ENCODE measurements around the gene CEP350.

The CEP350 gene

DNA sequence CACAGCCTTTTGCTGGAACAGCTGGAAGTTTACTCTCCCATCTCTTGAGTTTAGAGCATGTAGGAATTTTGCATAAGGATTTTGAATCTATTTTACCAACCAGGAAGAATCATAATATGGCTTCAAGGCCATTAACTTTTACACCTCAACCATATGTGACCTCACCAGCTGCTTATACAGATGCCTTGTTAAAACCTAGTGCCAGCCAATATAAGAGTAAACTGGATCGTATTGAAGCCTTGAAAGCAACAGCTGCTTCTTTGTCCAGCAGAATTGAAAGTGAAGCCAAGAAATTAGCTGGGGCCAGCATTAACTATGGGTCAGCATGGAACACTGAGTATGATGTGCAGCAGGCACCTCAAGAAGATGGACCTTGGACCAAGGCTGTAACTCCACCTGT, 65.4 kb downstream of the CEP350 start:
- Histone ChIP-seq H3K9me3 (ENCODE audit: low read length) (no peaks in the 10 kb centered on the region), H3K36me3 (ENCODE audit: insufficient read depth, low read length) (peaks cover 82% of the 10 kb centered on the region), H3K9me2 (ENCODE audit: low read depth, low read length) (no peaks in the 10 kb centered on the region; the same call in 1 of the 2 replicates), H3K4me2 (ENCODE audit: low read length) (no peak overlapping the region), H4K20me1 (ENCODE audit: insufficient read depth, low read length) (no peaks in the 10 kb centered on the region), H3K4me1 (ENCODE audit: insufficient read depth, low read length, severe bottlenecking) (no peaks in the 10 kb centered on the region), H3K79me2 (ENCODE audit: insufficient read depth, low read length) (no peaks in the 10 kb centered on the region), H3K9ac (ENCODE audit: low read length) (no peak overlapping the region), H3K27me3 (ENCODE audit: insufficient read depth, low read length) (no peaks in the 10 kb centered on the region), H2AFZ (ENCODE audit: low read length) (no peak overlapping the region), H3K27ac (ENCODE audit: low read depth, low read length, poor library complexity, severe bottlenecking) (no peak overlapping the region), H3F3A (ENCODE audit: insufficient read depth, low read length) (no peaks in the 10 kb centered on the region), H3K4me3 (ENCODE audit: low read depth, low read length, poor library complexity, severe bottlenecking) (no peak overlapping the region)
- TF ChIP-seq CTCF (IDR thresholded peaks at IDR 0.05; ENCODE audit: low read length) = no peak
- TF ChIP-seq EZH2 (IDR thresholded peaks at IDR 0.05; ENCODE audit: borderline replicate concordance, low read length) = no peak

DNA sequence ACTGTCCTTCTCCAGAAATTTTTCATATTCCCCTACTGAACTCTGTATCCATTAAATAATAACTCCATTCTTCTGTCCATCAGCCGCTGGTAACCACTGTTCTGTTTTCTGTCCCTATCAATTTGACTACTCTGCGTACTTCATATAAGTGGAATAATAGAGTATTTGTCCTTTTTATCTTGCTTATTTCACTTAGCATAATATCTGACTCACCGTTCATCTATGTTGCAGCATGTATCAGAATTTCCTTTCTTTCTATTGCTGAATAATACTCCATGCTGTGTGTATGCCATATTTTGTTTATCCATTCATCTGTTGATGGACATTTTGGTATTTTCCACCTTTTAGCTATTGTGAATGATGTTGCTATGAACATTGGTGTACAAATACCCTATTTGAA, 71.9 kb downstream of the CEP350 start:
- Histone ChIP-seq H3K9me2 (ENCODE audit: low read depth, low read length) (no peaks in the 10 kb centered on the region; the same call in 1 of the 2 replicates), H3K79me2 (ENCODE audit: insufficient read depth, low read length) (no peaks in the 10 kb centered on the region), H3K4me1 (ENCODE audit: insufficient read depth, low read length, severe bottlenecking) (no peaks in the 10 kb centered on the region), H3F3A (ENCODE audit: insufficient read depth, low read length) (no peaks in the 10 kb centered on the region), H4K20me1 (ENCODE audit: insufficient read depth, low read length) (no peaks in the 10 kb centered on the region), H3K27me3 (ENCODE audit: insufficient read depth, low read length) (no peaks in the 10 kb centered on the region), H3K9me3 (ENCODE audit: low read length) (no peaks in the 10 kb centered on the region), H3K9ac (ENCODE audit: low read length) (no peak overlapping the region), H3K4me3 (ENCODE audit: low read depth, low read length, poor library complexity, severe bottlenecking) (no peak overlapping the region), H3K36me3 (ENCODE audit: insufficient read depth, low read length) (peaks cover 60% of the 10 kb centered on the region), H3K4me2 (ENCODE audit: low read length) (no peak overlapping the region), H2AFZ (ENCODE audit: low read length) (no peak overlapping the region), H3K27ac (ENCODE audit: low read depth, low read length, poor library complexity, severe bottlenecking) (no peak overlapping the region)
- TF ChIP-seq EZH2 (IDR thresholded peaks at IDR 0.05; ENCODE audit: borderline replicate concordance, low read length) (no peak), CTCF (IDR thresholded peaks at IDR 0.05; ENCODE audit: low read length) (no peak)

DNA sequence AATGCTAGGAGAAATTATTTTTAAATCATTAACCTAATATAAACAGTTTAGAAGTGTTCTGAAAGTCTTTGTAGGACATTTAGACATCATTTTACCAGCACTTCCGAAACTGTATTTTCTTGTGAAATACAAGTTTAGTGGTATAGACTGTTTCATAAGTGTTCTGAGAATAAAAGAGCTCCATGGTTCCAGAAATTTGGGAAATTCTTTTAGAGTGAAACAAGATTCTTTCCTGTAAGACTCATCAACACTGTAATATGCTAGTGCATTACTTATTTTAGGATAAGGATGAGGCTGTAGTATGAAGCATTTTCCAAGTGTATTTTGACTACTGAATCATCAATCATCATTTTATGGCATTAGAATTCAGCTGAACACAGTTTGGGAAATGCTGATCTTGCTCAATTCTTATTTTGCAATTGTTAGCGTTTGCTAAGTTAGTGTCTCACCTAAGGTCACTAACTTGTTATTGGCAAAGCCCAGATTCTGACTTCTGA, 73.4 kb downstream of the CEP350 start:
- H3K9me2 ChIP-seq (ENCODE audit: low read depth, low read length) = no peaks in the 10 kb centered on the region; the same call in 1 of the 2 replicates
- H3K9me3 ChIP-seq (ENCODE audit: low read length) = no peaks in the 10 kb centered on the region
- H3K4me3 ChIP-seq (ENCODE audit: low read depth, low read length, poor library complexity, severe bottlenecking) = no peak overlapping the region
- H3K79me2 ChIP-seq (ENCODE audit: insufficient read depth, low read length) = no peaks in the 10 kb centered on the region
- H2AFZ ChIP-seq (ENCODE audit: low read length) = no peak overlapping the region
- H3K4me2 ChIP-seq (ENCODE audit: low read length) = no peak overlapping the region
- no peaks in the 10 kb centered on the region for H3F3A ChIP-seq (ENCODE audit: insufficient read depth, low read length)
- H3K27me3 ChIP-seq (ENCODE audit: insufficient read depth, low read length) = no peaks in the 10 kb centered on the region
- no peaks in the 10 kb centered on the region for H3K4me1 ChIP-seq (ENCODE audit: insufficient read depth, low read length, severe bottlenecking)
- H3K36me3 ChIP-seq (ENCODE audit: insufficient read depth, low read length) = peaks cover 53% of the 10 kb centered on the region
- TF ChIP-seq EZH2 (IDR thresholded peaks at IDR 0.05; ENCODE audit: borderline replicate concordance, low read length) (no peak), CTCF (IDR thresholded peaks at IDR 0.05; ENCODE audit: low read length) (no peak)
- H3K27ac ChIP-seq (ENCODE audit: low read depth, low read length, poor library complexity, severe bottlenecking) = no peak overlapping the region
- H4K20me1 ChIP-seq (ENCODE audit: insufficient read depth, low read length) = no peaks in the 10 kb centered on the region
- no peak overlapping the region for H3K9ac ChIP-seq (ENCODE audit: low read length)
